ENCODE measurements around the gene DOCK7. TPM values are rescaled to one million over a fixed set of nuclear protein-coding genes. Genes with fewer than 3 reads are reported as not detected.
A peak's percentile ranks its signal among the peaks of the same experiment; 100 is the strongest.

Gene DOCK7
- total and polyA plus RNA-seq, 2 of the 8 experiments (the other 6 are each of a cell fraction or from before 2014, with no cell fraction given): 10.2 to 33.7 TPM

DNA sequence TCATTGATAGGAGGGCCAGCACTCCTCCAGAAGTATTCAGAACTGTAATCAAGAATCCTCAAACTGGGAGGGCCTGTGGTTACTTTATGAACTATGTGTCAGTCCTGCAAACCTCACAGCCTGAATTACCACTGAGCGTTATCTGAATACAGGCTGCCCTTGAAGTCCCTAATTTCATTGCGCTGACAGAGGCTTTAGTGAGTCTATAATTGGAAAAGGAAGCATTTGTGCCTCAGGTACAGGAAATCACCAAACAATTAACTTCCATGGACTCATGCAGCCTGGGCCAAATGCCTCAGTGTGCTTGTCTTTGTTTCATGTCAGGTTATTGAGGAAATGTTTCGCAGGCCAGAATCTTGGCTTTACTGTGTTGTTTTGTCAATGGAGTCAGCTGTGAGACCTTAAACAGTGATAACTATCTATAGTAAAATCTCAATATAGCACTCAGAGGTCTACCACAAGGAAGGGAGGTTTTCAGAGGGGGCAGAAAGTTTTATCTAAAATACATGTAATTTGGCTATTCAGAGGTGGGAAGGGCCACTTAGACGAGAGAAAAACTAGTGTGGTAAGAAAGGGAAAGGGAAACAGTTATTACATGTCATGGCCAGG lies 32.9 kb upstream of the DOCK7 start:
- Histone ChIP-seq H4K91ac (replicated peaks; ENCODE audit: insufficient read length, low read length) (no peak overlapping the region), H3K4me2 (ENCODE audit: insufficient read depth in 1 of 2, low read depth in 2 of 2, low read length in 2 of 2) (no peak overlapping the region), H2BK15ac (ENCODE audit: low read length) (peak overlapping the region; percentile 89; the same call in 1 of the 2 replicates), H4K8ac (ENCODE audit: extremely low read depth, insufficient read depth, low read length) (no peak overlapping the region), H2AK5ac (ENCODE audit: low read depth, low read length) (no peak overlapping the region), H3K18ac (ENCODE audit: extremely low read depth, low read length) (no peak overlapping the region), H4K5ac (ENCODE audit: insufficient read length, low read depth, low read length) (no peak overlapping the region), H3K9ac (replicated peaks in 1 of 4; ENCODE audit: extremely low read depth in 1 of 4, low read depth in 3 of 4, low read length in 3 of 4) (no peak overlapping the region), H3K9me3 (ENCODE audit: insufficient read depth in 2 of 2, low read depth in 1 of 2, low read length in 1 of 2) (no peaks in the 10 kb centered on the region), H3K36me3 (ENCODE audit: control insufficient read depth in 2 of 4, insufficient read depth in 4 of 4, low read length in 3 of 4) (no peaks in the 10 kb centered on the region), H2BK120ac (replicated peaks; ENCODE audit: low read depth, low read length) (no peak overlapping the region), H3K27me3 (replicated peaks in 1 of 4; ENCODE audit: control insufficient read depth in 3 of 4, extremely low read depth in 1 of 4, insufficient read depth in 3 of 4, low read length in 3 of 4) (no peaks in the 10 kb centered on the region), H3K23ac (ENCODE audit: insufficient read length) (no peak overlapping the region), H3K4me3 (ENCODE audit: extremely low read depth in 1 of 4, insufficient read depth in 2 of 4, low read depth in 3 of 4, low read length in 4 of 4) (no peak overlapping the region), H3K79me1 (ENCODE audit: low read depth, low read length) (no peaks in the 10 kb centered on the region), H4K20me1 (replicated peaks in 1 of 2; ENCODE audit: control insufficient read depth in 1 of 2, insufficient read depth in 2 of 2, low read length in 2 of 2) (no peaks in the 10 kb centered on the region), H3K14ac (ENCODE audit: insufficient read length) (no peak overlapping the region), H3K56ac (replicated peaks; ENCODE audit: insufficient read length, low read depth, low read length) (no peak overlapping the region), H3K4ac (replicated peaks; ENCODE audit: insufficient read length, low read depth, low read length) (no peak overlapping the region), H2BK5ac (ENCODE audit: low read depth, low read length) (no peak overlapping the region), H3K79me2 (ENCODE audit: control insufficient read depth in 1 of 2, insufficient read depth in 2 of 2, low read length in 2 of 2) (no peaks in the 10 kb centered on the region), H2AFZ (ENCODE audit: low read length) (no peak overlapping the region), H3K23me2 (ENCODE audit: low read depth, low read length) (no peaks in the 10 kb centered on the region), H2BK20ac (ENCODE audit: low read length) (no peak overlapping the region; the same call in 1 of the 2 replicates), H3K4me1 (replicated peaks in 1 of 4; ENCODE audit: control insufficient read depth in 3 of 4, insufficient read depth in 4 of 4, low read length in 3 of 4) (peaks cover 0 to 5% (median 0%) of the 10 kb centered on the region in 4 experiments; a peak in 1 of 7 replicates), H2BK12ac (ENCODE audit: low read depth, low read length) (no peak overlapping the region), H3K27ac (ENCODE audit: low read depth, low read length) (no peak overlapping the region)
- peak; percentile 28 for FAIRE-seq
- ChIA-PET POLR2A (ENCODE audit: partially characterized antibody) (no interaction called here), CTCF (ENCODE audit: partially characterized antibody) (interaction anchor here (0.8 to 2.6 kb wide), 5 partner anchors 13 to 191 kb away, joined by 3 to 10 read pairs (median 3); no protein-coding TSS in a partner anchor)
- no peak for DNase-seq (ENCODE audit: low read depth in 1 of 2, low spot score in 2 of 2)
- 94% methylated on average over 4 of the region's 4 CpGs; no CpG with 5 or more reads in 1 of the 2 experiments for WGBS, 2 experiments (ENCODE audit: extremely low coverage in 1 of 2, insufficient coverage in 1 of 2, insufficient read length in 1 of 2, insufficient replicate concordance in 2 of 2, low coverage in 1 of 2, low lambda C conversion rate in 2 of 2, missing lambda C conversion rate in 1 of 2)
- TF ChIP-seq, protein P1, sequence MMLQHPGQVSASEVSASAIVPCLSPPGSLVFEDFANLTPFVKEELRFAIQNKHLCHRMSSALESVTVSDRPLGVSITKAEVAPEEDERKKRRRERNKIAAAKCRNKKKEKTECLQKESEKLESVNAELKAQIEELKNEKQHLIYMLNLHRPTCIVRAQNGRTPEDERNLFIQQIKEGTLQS (IDR thresholded peaks at IDR 0.05; ENCODE audit: insufficient read depth, low read depth, low read length): no peak
- TF ChIP-seq POU5F1 (IDR thresholded peaks at IDR 0.05; ENCODE audit: low read depth, low read length): no peak

Data from H1 (cell line).